ENCODE measurements around the gene SMIM5. TPM values are rescaled to one million over a fixed set of nuclear protein-coding genes. Genes with fewer than 3 reads are reported as not detected.

The SMIM5 gene
- total RNA-seq, 4 donors from 2014 or later: 0.22 TPM; not detected in 3

DNA sequence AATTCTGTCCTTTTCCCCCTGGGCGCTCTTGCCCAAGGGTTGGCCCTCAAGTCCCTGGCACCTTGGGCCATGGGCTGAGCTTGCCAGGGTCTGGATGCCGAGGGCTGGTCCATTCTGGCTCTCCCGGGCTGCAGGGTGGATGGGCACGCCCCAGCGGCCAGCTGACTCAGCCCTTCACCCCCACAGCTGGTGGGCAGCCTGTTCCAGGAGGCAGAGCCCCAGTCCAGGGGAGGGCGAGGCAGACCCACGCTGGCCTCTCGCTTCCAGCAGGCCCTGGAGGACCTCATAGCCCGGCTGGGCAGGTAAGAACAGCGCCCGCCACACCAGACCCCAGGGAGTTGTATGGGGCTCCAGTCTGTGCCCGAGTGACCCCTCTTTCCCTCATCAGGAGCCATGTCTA, 30.6 kb upstream of the SMIM5 start:
- Histone ChIP-seq H3K9me3 (no peaks in the 10 kb centered on the region), H3K27ac (no peak overlapping the region), H3K27me3 (no peaks in the 10 kb centered on the region), H3K4me3 (no peak overlapping the region), H3K36me3 (no peaks in the 10 kb centered on the region), H3K4me1 (no peaks in the 10 kb centered on the region)
- ATAC-seq (no peak), DNase-seq (no peak)
- no peak for TF ChIP-seq CTCF (IDR thresholded peaks at IDR 0.05 in 4 of 5, conservative IDR thresholded peaks at IDR 0.05 in 1 of 5)
- TF ChIP-seq POLR2A (IDR thresholded peaks at IDR 0.05): no peak
- intact Hi-C loops (cut with DNase I; ENCODE audit: low total_unique reads): no loop called here
- in situ Hi-C loops (cut with MboI; ENCODE audit: low sequenced_read_pairs in 4 of 4): no loop called here

GRCh38 chr17:75603123-75603522, 30.1 kb upstream of the SMIM5 start:
- Histone ChIP-seq H3K9me3 (no peaks in the 10 kb centered on the region), H3K27ac (no peak overlapping the region), H3K4me3 (no peak overlapping the region), H3K4me1 (no peaks in the 10 kb centered on the region), H3K36me3 (no peaks in the 10 kb centered on the region), H3K27me3 (no peaks in the 10 kb centered on the region)
- intact Hi-C loops (cut with DNase I; ENCODE audit: low total_unique reads) (no loop called here), in situ Hi-C loops (cut with MboI; ENCODE audit: low sequenced_read_pairs in 4 of 4) (no loop called here)
- ATAC-seq (no peak), DNase-seq (no peak)
- no peak for TF ChIP-seq POLR2A (IDR thresholded peaks at IDR 0.05)
- no peak for TF ChIP-seq CTCF (IDR thresholded peaks at IDR 0.05 in 4 of 5, conservative IDR thresholded peaks at IDR 0.05 in 1 of 5)

GRCh38 chr17:75604034-75604695, 29.1 kb upstream of the SMIM5 start:
- no peak for DNase-seq
- ATAC-seq: no peak

DNA sequence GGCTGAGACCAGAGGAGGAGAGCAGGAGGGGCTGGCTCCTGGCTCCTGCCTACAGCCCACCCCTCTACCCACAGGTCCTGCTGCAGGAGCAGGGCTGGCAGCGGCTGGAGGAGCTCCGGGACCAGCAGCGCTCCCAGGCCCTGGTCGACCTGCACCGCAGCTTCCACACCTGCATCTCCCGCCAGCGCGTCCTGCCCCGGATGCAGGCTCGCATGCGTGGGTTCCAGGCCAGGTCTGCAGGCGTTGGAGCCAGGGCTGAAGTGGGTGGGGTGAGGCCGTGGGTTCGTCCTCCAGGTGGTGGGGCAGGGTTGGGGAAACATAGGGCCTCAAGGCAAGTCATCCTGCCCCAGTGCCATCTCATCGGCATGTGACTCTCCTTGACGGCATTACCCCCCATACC, 27.4 kb upstream of the SMIM5 start:
- intact Hi-C loops (cut with DNase I; ENCODE audit: low total_unique reads): no loop called here
- ATAC-seq (no peak), DNase-seq (no peak)
- no peaks in the 10 kb centered on the region for H3K36me3 ChIP-seq
- H3K4me3 ChIP-seq: no peak overlapping the region
- no peak overlapping the region for H3K27ac ChIP-seq
- H3K4me1 ChIP-seq: no peaks in the 10 kb centered on the region
- in situ Hi-C loops (cut with MboI; ENCODE audit: low sequenced_read_pairs in 4 of 4): no loop called here
- no peaks in the 10 kb centered on the region for H3K9me3 ChIP-seq
- H3K27me3 ChIP-seq: no peaks in the 10 kb centered on the region
- TF ChIP-seq POLR2A (IDR thresholded peaks at IDR 0.05): no peak
- no peak for TF ChIP-seq CTCF (IDR thresholded peaks at IDR 0.05 in 4 of 5, conservative IDR thresholded peaks at IDR 0.05 in 1 of 5)

More at GRCh38 chr17:75604034-75604695, 29.1 kb upstream of the SMIM5 start:
- intact Hi-C loops (cut with DNase I; ENCODE audit: low total_unique reads) (no loop called here), in situ Hi-C loops (cut with MboI; ENCODE audit: low sequenced_read_pairs in 4 of 4) (no loop called here)
- H3K4me3 ChIP-seq: no peak overlapping the region
- no peaks in the 10 kb centered on the region for H3K27me3 ChIP-seq
- no peaks in the 10 kb centered on the region for H3K9me3 ChIP-seq
- H3K36me3 ChIP-seq: no peaks in the 10 kb centered on the region
- H3K4me1 ChIP-seq: no peaks in the 10 kb centered on the region
- TF ChIP-seq POLR2A (IDR thresholded peaks at IDR 0.05): no peak
- no peak for TF ChIP-seq CTCF (IDR thresholded peaks at IDR 0.05 in 4 of 5, conservative IDR thresholded peaks at IDR 0.05 in 1 of 5)
- H3K27ac ChIP-seq: no peak overlapping the region

GRCh38 chr17:75607086-75607485, 26.1 kb upstream of the SMIM5 start:
- intact Hi-C loops (cut with DNase I; ENCODE audit: low total_unique reads) (no loop called here), in situ Hi-C loops (cut with MboI; ENCODE audit: low sequenced_read_pairs in 4 of 4) (no loop called here)
- DNase-seq (no peak), ATAC-seq (no peak)
- Histone ChIP-seq H3K27me3 (no peaks in the 10 kb centered on the region), H3K27ac (no peak overlapping the region), H3K9me3 (no peaks in the 10 kb centered on the region), H3K4me1 (no peaks in the 10 kb centered on the region), H3K4me3 (no peak overlapping the region), H3K36me3 (no peaks in the 10 kb centered on the region)
- TF ChIP-seq POLR2A (IDR thresholded peaks at IDR 0.05): no peak

Data from gastrocnemius medialis (tissue), 4 donors.